ENCODE measurements around the gene BAG3. TPM values are rescaled to one million over a fixed set of nuclear protein-coding genes. Genes with fewer than 3 reads are reported as not detected.

Gene BAG3
- total RNA-seq, 2 experiments from 2014 or later: 13.4 to 14.3 TPM

DNA sequence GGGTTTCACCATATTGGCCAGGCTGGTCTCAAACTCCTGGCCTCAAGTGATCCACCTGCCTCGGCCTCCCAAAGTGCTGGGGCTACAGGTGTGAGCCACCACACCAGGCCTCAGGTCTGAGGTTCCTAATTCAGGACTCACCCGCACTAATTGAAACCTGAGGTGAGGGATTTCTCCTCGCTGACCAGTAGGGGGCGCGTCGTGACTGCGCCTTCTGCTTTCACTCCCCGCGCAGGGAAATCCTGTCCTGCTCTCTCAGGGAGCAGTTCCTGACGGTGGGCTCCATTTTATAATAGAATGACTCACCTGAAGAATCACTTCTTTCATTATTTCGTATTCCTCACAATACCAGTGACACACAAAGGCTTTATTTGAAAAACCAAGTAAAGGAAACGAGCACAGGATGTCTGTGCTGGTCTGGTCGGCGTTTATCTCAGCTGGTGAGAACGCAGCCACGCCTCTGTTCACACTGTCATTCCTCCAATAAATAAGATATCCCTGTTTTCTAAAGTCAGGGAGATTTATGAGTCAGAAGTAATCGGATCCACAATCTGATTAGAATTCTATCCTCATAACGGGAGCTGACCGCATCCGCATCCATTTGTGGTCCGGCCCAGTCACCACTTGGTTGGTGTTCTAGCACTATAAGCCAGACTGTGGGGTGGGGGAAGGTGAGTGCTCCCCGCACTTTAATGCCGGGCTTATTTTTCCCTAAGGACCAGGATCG, 35.4 kb downstream of the BAG3 start:
- Mint-ChIP-seq H3K36me3 (ENCODE audit: low read depth) (no peaks in the 10 kb centered on the region), H3K4me1 (ENCODE audit: low read depth) (peaks cover 20% of the 10 kb centered on the region), H3K9me3 (no peaks in the 10 kb centered on the region), H3K4me3 (peak overlapping the region; percentile 21), H3K27me3 (no peaks in the 10 kb centered on the region), H3K27ac (peak overlapping the region; percentile 77)
- TF ChIP-seq, protein P1, sequence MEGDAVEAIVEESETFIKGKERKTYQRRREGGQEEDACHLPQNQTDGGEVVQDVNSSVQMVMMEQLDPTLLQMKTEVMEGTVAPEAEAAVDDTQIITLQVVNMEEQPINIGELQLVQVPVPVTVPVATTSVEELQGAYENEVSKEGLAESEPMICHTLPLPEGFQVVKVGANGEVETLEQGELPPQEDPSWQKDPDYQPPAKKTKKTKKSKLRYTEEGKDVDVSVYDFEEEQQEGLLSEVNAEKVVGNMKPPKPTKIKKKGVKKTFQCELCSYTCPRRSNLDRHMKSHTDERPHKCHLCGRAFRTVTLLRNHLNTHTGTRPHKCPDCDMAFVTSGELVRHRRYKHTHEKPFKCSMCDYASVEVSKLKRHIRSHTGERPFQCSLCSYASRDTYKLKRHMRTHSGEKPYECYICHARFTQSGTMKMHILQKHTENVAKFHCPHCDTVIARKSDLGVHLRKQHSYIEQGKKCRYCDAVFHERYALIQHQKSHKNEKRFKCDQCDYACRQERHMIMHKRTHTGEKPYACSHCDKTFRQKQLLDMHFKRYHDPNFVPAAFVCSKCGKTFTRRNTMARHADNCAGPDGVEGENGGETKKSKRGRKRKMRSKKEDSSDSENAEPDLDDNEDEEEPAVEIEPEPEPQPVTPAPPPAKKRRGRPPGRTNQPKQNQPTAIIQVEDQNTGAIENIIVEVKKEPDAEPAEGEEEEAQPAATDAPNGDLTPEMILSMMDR (IDR thresholded peaks at IDR 0.05): peak; percentile 98
- peak; percentile 89 for ATAC-seq
- POLR2A ChIA-PET: interaction anchor here (1.1 to 1.9 kb wide), 6 partner anchors 18 to 186 kb away, joined by 3 to 8 read pairs (median 5); partner anchors contain the start of genes INPP5F and MCMBP
- peak; percentile 86 for DNase-seq
- CTCF ChIA-PET: interaction anchor here (0.7 to 4.2 kb wide), 53 partner anchors 9 to 206 kb away, joined by 3 to 58 read pairs (median 4); partner anchors contain the start of genes INPP5F, MCMBP and SEC23IP
- intact Hi-C loops (cut with micrococcal nuclease): loop anchor here (1.0 to 10.0 kb wide), 4 partner anchors 20 to 172 kb away; partner anchors contain the start of gene INPP5F

DNA sequence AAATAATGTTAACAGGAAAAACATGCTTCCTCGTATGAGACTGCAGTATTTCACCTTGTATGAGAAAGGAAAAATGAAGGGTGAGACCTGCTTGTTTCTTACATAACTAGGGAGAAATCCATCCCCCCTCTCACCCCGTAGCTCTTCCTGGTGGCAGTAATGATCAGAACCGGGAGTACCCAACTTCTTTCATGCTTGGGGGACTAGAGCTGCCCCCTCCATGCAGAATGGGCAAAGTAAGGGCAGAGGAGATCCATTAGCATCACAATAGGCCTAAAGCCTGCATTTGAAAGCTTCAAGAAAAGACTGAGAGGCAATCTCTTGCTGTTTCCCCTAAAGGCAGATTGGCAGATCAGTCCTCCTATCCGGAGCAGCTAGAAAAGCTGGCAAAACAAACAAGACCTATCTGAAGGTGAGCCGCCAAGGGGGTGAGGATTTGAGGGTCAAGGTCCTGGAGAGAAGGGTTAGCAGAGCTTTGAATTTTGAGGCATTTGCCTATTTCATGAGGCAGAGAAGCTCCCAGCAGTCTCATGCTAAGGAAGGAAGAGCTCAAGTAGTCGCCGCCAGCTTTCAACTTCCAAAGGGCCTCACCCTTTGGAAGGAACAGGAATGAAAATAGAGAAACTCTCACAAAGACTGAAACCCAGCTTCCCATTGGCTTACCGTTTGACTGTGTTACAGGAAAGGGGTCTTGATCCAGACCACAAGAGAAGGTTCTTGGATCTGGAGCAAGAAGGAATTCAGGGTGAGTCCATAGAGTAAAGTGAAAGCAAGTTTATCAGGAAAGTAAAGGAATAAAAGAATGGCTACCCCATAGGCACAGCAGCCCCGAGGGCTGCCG, 36.2 kb downstream of the BAG3 start:
- TF ChIP-seq, protein P1 (IDR thresholded peaks at IDR 0.05): no peak
- no peaks in the 10 kb centered on the region for H3K27me3 Mint-ChIP-seq
- H3K36me3 Mint-ChIP-seq (ENCODE audit: low read depth): no peaks in the 10 kb centered on the region
- ATAC-seq: no peak
- H3K9me3 Mint-ChIP-seq: no peaks in the 10 kb centered on the region
- peaks cover 13% of the 10 kb centered on the region for H3K4me1 Mint-ChIP-seq (ENCODE audit: low read depth)
- intact Hi-C loops (cut with micrococcal nuclease): loop anchor here (2.0 to 10.0 kb wide), 3 partner anchors 19 to 147 kb away; partner anchors contain the start of gene INPP5F
- no peak overlapping the region for H3K4me3 Mint-ChIP-seq
- DNase-seq: no peak
- ChIA-PET CTCF (interaction anchor here (0.7 to 4.2 kb wide), 48 partner anchors 8 to 205 kb away, joined by 3 to 58 read pairs (median 4); partner anchors contain the start of genes INPP5F, MCMBP and SEC23IP), POLR2A (interaction anchor here (0.8 to 1.9 kb wide), 6 partner anchors 18 to 185 kb away, joined by 3 to 8 read pairs (median 5); partner anchors contain the start of genes INPP5F and MCMBP)
- peak overlapping the region; percentile 77 for H3K27ac Mint-ChIP-seq

DNA sequence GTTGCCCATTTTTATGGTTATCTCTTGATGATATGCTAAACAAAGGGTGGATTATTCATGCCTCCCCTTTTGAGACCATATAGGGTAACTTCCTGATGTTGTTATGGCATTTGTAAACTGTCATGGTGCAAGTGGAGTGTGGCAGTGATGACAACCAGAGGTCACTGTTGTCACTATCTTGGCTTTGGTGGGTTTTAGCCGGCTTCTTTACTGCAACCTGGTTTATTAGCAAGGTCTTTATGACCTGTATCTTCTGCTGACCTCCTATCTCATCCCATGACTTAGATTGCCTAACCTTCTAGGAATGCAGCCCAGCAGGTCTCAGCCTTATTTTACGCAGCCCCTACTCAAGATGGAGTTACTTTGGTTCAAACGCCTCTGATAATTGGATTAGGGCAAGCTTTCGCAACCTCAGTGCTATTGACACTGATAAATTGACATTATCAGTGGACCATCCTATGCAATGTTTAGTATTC, 36.9 kb downstream of the BAG3 start:
- H3K36me3 Mint-ChIP-seq (ENCODE audit: low read depth): no peaks in the 10 kb centered on the region
- H3K4me1 Mint-ChIP-seq (ENCODE audit: low read depth): peaks cover 13% of the 10 kb centered on the region
- DNase-seq (peak; percentile 26), ATAC-seq (no peak)
- H3K9me3 Mint-ChIP-seq: no peaks in the 10 kb centered on the region
- ChIA-PET POLR2A (interaction anchor here (0.5 to 1.2 kb wide), 4 partner anchors 26 to 184 kb away, joined by 3 to 6 read pairs (median 3); partner anchors contain the start of genes INPP5F and MCMBP), CTCF (interaction anchor here (0.9 to 4.2 kb wide), 13 partner anchors 8 to 184 kb away, joined by 3 to 58 read pairs (median 11); partner anchors contain the start of genes INPP5F and MCMBP)
- no peak overlapping the region for H3K27ac Mint-ChIP-seq
- H3K27me3 Mint-ChIP-seq: no peaks in the 10 kb centered on the region
- H3K4me3 Mint-ChIP-seq: no peak overlapping the region
- intact Hi-C loops (cut with micrococcal nuclease): loop anchor here (5.0 to 10.0 kb wide), 2 partner anchors 39 to 147 kb away; partner anchors contain the start of gene INPP5F
- TF ChIP-seq, protein P1 (IDR thresholded peaks at IDR 0.05): peak; percentile 19

DNA sequence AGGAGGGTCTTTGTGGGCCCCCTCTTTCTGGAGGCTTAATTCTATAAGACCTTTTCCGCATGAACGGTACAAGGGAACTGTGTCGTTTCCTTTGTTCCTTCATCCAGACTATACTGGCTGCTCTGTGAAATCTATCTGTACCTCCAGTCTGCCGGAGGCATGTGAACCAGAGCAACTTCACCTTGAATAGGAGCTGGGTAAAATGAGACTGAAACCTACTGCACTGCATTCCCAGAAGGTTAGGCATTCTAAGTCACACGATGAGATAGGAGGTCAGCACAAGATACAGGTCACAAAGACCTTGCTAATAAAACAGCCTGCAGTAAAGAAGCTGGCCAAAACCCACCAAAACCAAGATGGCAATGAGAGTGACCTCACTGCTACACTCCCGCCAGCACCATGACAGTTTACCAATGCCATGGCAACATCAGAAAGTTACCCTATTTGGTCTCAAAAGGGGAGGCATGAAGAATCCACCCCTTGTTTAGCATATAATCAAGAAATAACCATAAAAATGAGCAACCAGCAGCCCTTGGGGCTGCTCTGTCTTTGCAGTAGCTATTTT, 37.9 kb downstream of the BAG3 start:
- ChIA-PET POLR2A (no interaction called here), CTCF (interaction anchor here (0.9 to 4.2 kb wide), 3 partner anchors 14 to 170 kb away, joined by 3 to 46 read pairs (median 3); no protein-coding TSS in a partner anchor)
- H3K36me3 Mint-ChIP-seq (ENCODE audit: low read depth): no peaks in the 10 kb centered on the region
- H3K4me1 Mint-ChIP-seq (ENCODE audit: low read depth): peaks cover 19% of the 10 kb centered on the region
- H3K9me3 Mint-ChIP-seq: no peaks in the 10 kb centered on the region
- ATAC-seq: no peak
- TF ChIP-seq, protein P1 (IDR thresholded peaks at IDR 0.05): no peak
- H3K27ac Mint-ChIP-seq: no peak overlapping the region
- no peak overlapping the region for H3K4me3 Mint-ChIP-seq
- intact Hi-C loops (cut with micrococcal nuclease): loop anchor here (5.0 to 10.0 kb wide), 2 partner anchors 38 to 146 kb away; partner anchors contain the start of gene INPP5F
- DNase-seq: no peak
- H3K27me3 Mint-ChIP-seq: no peaks in the 10 kb centered on the region
